ENCODE measurements around the gene SERPINE2.

The SERPINE2 gene

DNA sequence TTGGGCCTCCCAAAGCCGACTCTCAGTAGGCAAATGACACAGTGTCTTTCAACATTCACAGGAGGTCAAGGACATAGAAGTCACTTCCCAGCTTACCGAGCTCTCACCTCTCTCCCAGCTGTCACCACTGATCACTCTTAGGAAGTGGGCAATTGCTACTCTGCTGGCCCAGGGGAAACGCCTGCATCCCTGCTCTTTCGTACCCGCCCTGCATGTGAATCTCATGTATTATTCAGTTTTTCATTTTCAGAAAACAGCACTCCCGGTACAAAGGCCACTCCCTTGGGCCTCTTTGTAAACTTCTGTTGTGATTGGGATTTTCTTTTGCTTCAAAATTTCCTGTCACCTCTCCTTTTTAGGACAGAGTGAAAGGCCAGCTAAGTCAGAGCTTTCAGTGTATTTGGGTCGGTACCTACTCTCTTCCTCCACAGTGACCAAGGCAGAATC is 66.4 kb downstream of the SERPINE2 start:
- DNase-seq = no peak

- DNase-seq = no peak
Observed at GRCh38 chr2:223971731-223972130, 67.4 kb downstream of the SERPINE2 start.

DNA sequence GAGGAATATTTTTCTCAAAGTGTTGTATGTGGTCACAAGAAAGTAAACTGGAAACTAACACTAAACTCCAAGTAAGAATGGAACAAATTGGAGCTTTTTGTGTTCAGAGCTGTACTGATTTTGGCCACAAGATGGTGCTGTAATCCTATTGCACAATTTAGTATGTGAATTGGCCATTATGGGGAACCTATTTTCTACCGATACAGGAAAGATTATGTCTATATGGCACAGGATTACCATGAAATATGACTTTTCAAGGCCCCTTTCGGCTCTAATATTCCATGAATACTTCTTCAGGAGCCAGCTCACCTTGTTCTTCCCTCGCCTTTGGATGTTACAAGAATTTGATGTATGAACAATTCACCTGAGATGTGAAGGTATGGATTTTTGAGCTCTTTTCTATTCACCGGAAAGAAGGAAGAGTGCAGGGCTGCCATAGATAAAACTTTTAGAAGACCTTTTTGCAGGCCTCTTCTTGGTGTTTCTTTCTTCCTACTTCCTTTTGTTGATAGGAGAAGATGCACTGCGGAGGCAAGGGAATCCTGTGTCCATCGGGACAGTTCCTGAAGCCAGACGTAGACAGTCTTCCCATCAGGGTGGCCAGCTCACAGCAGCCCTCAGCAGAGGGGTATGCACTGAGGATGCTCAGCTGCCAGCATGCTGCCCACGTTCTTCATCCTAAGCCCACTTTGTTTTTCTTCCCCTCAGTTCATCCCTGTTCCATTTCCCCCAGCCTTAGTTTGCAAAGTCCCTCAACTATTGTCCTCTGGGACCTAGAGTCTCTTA is 68.5 kb downstream of the SERPINE2 start:
- DNase-seq = peak in 5 of 6 experiments; percentile 13 to 73 (median 28)

DNA sequence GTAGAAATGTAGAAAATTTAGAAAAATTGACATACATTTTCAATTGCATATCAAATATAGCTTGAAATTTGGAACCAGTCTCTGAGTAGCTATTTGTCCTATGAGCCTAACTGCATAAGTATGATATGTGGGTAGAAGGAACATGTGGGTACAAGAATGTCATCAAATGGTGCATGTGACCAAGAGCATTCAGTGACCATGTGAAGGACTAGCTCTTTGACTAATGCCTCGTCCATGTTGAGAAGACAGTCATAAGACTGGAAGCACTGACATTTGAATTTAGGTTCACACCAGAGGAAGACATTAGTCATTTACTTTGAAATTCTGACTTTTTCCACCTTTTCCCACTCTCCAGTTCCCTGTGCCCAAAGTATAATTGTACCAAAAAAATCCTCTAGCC is 69.2 kb downstream of the SERPINE2 start:
- DNase-seq = no peak

DNA sequence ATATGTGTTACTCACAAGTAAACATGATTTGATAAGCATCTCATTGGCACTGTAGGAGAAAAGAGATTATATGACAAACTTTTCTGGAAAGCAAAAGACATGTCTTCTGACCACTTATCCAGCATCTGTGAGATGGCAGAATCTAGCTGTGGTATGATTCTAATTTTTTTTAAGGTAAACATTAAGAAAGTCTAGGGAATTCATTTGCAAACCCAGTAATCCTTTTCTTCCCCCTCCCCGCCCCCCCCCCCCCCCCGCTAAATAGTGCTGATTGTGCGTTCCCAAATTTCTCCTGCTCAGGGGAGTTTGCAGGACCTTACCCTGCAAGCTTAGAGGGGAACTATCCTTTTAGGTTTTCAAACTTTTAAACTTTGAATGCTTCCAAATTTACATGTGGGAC is 69.8 kb downstream of the SERPINE2 start:
- DNase-seq = no peak

- no peak for DNase-seq
Observed at GRCh38 chr2:223967981-223968380, 71.1 kb downstream of the SERPINE2 start.

GRCh38 chr2:223959688-223960087 is 79.4 kb downstream of the SERPINE2 start:
- DNase-seq = peak in 3 of 6 experiments; percentile 4 to 13 (median 12)

DNA sequence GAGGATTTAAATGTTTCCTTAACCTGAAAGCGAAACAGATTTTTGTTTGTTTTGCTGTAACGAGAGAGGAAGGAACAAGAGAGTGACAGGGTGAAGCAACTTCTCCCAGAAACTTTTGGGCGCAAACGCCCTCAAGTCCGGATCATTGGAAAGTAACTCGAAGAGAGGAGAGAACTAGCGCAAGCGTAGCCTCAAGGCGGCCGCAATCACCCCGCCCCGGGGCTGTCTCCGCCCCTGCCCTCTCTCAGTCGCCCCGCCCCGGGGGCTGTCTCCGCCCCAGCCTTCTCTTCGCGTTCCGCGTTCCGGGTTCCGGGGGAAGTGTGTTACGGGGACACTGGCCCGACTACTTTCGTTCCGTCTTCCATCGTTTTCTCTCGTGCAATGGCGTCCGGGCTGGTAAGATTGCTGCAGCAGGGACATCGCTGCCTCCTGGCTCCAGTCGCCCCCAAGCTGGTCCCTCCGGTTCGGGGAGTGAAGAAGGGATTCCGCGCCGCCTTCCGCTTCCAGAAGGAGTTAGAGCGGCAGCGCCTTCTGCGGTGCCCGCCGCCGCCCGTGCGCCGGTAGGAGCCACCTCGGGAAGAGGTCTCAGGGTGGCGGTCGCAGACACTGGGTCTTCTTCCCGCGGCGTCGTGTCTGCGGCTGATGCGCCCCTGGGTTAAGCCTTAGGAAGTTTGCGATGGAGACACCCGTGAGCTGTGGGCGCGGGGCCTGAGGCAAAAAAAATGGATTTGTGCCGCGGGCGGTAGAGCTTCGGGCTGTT is 81.8 kb downstream of the SERPINE2 start, which contains the start of gene MRPL44:
MRPL44 (plus strand) TSS at position 372 of the 760 bp plus-strand sequence; CDS start at position 382, 10 bp downstream.
- DNase-seq = peak; percentile 93 to 98 (median 94)

GRCh38 chr2:223956300-223956699 is 82.8 kb downstream of the SERPINE2 start:
- no peak for DNase-seq

- no peak for DNase-seq
Observed at GRCh38 chr2:223954401-223954800, 84.7 kb downstream of the SERPINE2 start.

- no peak for DNase-seq
Observed at GRCh38 chr2:223952280-223952968, 86.7 kb downstream of the SERPINE2 start.

GRCh38 chr2:223950448-223951347 is 88.4 kb downstream of the SERPINE2 start:
- DNase-seq = peak in 1 of 6 experiments; percentile 2

DNA sequence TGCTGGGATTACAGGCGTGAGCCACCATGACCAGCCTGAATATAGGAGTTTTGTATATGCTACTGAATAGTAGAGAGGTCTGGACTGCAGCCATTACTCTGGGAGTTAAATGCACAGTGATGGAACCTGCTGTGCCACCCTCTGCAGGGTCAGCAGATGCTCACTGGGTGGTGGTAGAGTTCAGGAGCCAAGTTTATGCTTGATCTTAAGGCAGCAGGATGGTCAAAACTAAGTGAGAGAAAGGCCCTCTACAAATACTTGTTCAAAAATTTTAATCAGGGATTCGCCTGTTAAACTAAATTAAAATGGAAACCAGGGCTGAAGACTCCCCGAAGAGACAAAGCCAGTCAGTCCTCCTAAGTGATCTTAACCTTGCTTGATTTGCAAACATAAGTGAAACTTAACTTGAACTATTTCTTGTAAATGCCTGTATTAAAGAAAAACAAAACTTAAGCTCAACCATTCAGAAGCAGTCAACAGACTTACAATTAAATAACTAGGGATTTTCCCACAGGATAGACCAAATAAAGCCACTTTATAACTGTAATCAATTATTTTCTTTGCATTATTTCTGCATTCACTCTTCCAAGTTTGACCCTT is 89.7 kb downstream of the SERPINE2 start:
- DNase-seq = no peak

- no peak for DNase-seq
Observed at GRCh38 chr2:223947711-223948205, 91.3 kb downstream of the SERPINE2 start.

DNA sequence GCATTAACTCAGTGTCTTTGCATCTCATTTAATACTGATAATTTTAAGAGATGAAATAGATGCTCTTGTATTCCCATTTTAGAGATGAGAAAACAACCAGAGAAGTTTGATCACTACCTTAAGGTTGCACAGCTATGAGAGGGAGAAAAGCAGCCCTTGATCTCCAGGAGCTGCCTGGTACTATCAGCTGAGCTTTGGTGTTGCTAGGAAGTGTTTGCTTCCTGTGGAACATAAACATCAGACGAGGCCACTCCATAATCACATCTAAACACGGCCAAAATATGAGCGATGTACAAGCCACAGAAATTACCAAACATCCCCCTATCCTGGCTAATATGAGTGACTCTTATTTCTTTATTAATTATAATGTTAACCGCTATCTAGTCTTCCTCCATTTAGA is 93.3 kb downstream of the SERPINE2 start:
- no peak for DNase-seq

GRCh38 chr2:223944703-223945531 is 94.2 kb downstream of the SERPINE2 start, which contains the start of gene WDFY1:
WDFY1 (minus strand) TSS chr2:223945335; CDS start chr2:223945284, 51 bp downstream.
- peak; percentile 44 to 73 (median 54) for DNase-seq

GRCh38 chr2:223944166-223944702 is 94.9 kb downstream of the SERPINE2 start:
- DNase-seq = peak in 4 of 6 experiments; percentile 18 to 25 (median 22)

- no peak for DNase-seq
Observed at GRCh38 chr2:223943561-223944008, 95.5 kb downstream of the SERPINE2 start.

DNA sequence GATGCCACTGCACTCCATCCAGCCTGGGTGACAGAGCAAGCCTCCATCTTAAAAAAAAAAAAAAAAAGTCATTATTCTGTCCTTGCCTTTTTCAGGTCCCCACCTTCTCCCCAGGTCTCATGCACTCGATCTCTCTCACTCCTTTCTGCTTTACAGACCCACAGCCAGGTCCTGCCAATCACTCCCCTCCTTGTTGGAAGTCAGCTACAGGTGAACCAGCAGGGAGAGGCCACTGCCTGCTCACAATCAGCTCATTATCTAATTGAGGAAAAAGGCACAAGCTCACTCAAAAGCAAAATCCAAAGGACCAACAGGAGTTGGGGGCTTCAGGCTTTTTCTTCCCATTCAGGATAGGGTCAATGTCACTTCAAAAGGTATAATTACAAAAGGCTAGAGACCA is 96.0 kb downstream of the SERPINE2 start:
- no peak for DNase-seq
